PC-9 (cell line): ENCODE data around the gene ZNF30. TPM values are rescaled to one million over a fixed set of nuclear protein-coding genes. Genes with fewer than 3 reads are reported as not detected.
A peak's percentile ranks its signal among the peaks of the same experiment; 100 is the strongest.

ENCODE experiments used
- BruUV-seq: library from RNA; stranded (reverse); fragments of 400-500 nt; replicated peaks from 2 replicates; lab custom pipeline; 2021; lab: Mats Ljungman, UMichigan
- CTCF ChIA-PET: fragments of 300-600 bp; sonication (Branson Sonifier 250); formaldehyde crosslinking; loops from one replicate; lab custom pipeline; 2022; ENCODE audit warnings: antibody characterized with exemption; lab: Charles Lee
- POLR2A ChIA-PET: fragments of 300-600 bp; sonication (Branson Sonifier 250); formaldehyde crosslinking; loops from one replicate; lab custom pipeline; 2022; ENCODE audit warnings: antibody characterized with exemption; ENCODE audit not compliant: unreplicated experiment; lab: Charles Lee
- DNase-seq, 2 experiments: peaks; one replicate each; pipeline versions ENCODE4 v3.0.0 to v3.0.0-alpha.2; 2015 to 2022; ENCODE audit warnings: mixed read lengths in 1 of 2
- H2AFZ ChIP-seq: fragments of 200-600 bp; sonication (generic); 2 replicates; pipeline ENCODE4 v1.8.1; 2017; ENCODE audit warnings: antibody characterized with exemption
- H3F3A ChIP-seq: fragments of 200-600 bp; sonication (generic); 2 replicates; pipeline ENCODE4 v1.8.1; 2017; ENCODE audit warnings: antibody characterized with exemption, mild to moderate bottlenecking, low read depth; ENCODE audit not compliant: insufficient read depth
- H3K27ac ChIP-seq: fragments of 200-600 bp; sonication (generic); 2 replicates; pipeline ENCODE4 v1.6.1; 2016; ENCODE audit warnings: mixed run types
- H3K27me3 ChIP-seq: fragments of 200-600 bp; sonication (generic); 2 replicates; pipeline ENCODE4 v1.6.1; 2016; ENCODE audit warnings: low read depth, mixed run types; ENCODE audit not compliant: insufficient read depth
- H3K36me3 ChIP-seq: fragments of 200-600 bp; sonication (generic); 2 replicates; pipeline ENCODE4 v1.6.1; 2016; ENCODE audit warnings: low read depth, mixed run types
- H3K4me1 ChIP-seq: fragments of 200-600 bp; sonication (generic); replicated peaks from 2 replicates; pipeline ENCODE4 v1.6.1; 2016; ENCODE audit warnings: mixed run types; ENCODE audit not compliant: insufficient read depth
- H3K4me2 ChIP-seq: fragments of 200-600 bp; sonication (generic); 2 replicates; pipeline ENCODE4 v1.6.1; 2017; ENCODE audit warnings: mixed run types
- H3K4me3 ChIP-seq: fragments of 200-600 bp; sonication (generic); 2 replicates; pipeline ENCODE4 v1.6.1; 2016; ENCODE audit warnings: mixed run types
- H3K79me2 ChIP-seq: fragments of 200-600 bp; sonication (generic); 2 replicates; pipeline ENCODE4 v1.6.1; 2017; ENCODE audit warnings: low read depth, mixed run types
- H3K9me2 ChIP-seq: fragments of 200-600 bp; sonication (generic); 2 replicates; pipeline ENCODE4 v1.8.1; 2017; ENCODE audit warnings: mild to moderate bottlenecking; ENCODE audit not compliant: insufficient read depth
- H3K9me3 ChIP-seq: fragments of 200-600 bp; sonication (generic); 2 replicates; pipeline ENCODE4 v1.8.1; 2016; ENCODE audit warnings: low read depth; ENCODE audit not compliant: insufficient read depth
- H4K20me1 ChIP-seq: fragments of 200-600 bp; sonication (generic); 2 replicates; pipeline ENCODE4 v1.8.1; 2017; ENCODE audit not compliant: insufficient read depth
- CTCF ChIP-seq: fragments of 200-600 bp; sonication (generic); conservative IDR thresholded peaks from 2 replicates; pipeline ENCODE4 v1.6.1; 2017; ENCODE audit warnings: mixed run types, antibody characterized with exemption, mild to moderate bottlenecking, moderate library complexity
- EZH2 ChIP-seq: fragments of 200-600 bp; sonication (generic); IDR thresholded peaks from 2 replicates; pipeline ENCODE4 v1.8.0; 2017; ENCODE audit warnings: antibody characterized with exemption, low read depth
- intact Hi-C: fragments of 100-400 bp; cut with micrococcal nuclease; formaldehyde crosslinking; loops from one replicate; pipeline ENCODE4 v1.10.0; 2022; ENCODE audit not compliant: unreplicated experiment
- total RNA-seq: library from RNA; stranded (reverse); gene quantifications from 2 replicates; pipeline ENCODE4 v1.2.3, GENCODE V29; 2021

The ZNF30 gene
- total RNA-seq, 1 experiment from 2014 or later, result 1.3 TPM

- no peak overlapping the region for H2AFZ ChIP-seq
- no peak for DNase-seq
- H3K4me1 ChIP-seq, result no peaks in the 10 kb centered on the region
- no peaks in the 10 kb centered on the region for H3K79me2 ChIP-seq
- BruUV-seq, result no TSS peak
- H3K36me3 ChIP-seq, result no peaks in the 10 kb centered on the region
- ChIA-PET CTCF (interaction anchor here (0.6 kb wide), 1 partner anchor 19 kb away, joined by 7 read pairs; no protein-coding TSS in a partner anchor), POLR2A (no interaction called here)
- no peak overlapping the region for H3K27ac ChIP-seq
- no peak overlapping the region for H3K4me3 ChIP-seq
- H3K27me3 ChIP-seq, result peaks cover 30% of the 10 kb centered on the region; the same call in 1 of the 2 replicates
- peaks cover 8% of the 10 kb centered on the region for H3K9me3 ChIP-seq
- no peak for TF ChIP-seq CTCF
- H3K9me2 ChIP-seq, result no peaks in the 10 kb centered on the region
- no peaks in the 10 kb centered on the region for H4K20me1 ChIP-seq
- H3K4me2 ChIP-seq, result no peak overlapping the region
- intact Hi-C loops, result loop anchor here (10.0 kb wide), 1 partner anchor 138 kb away; the partner anchor contains the start of gene FXYD3
- 0 out of 2 replicates have a peak, but pooled peaks cover 3% of the 10 kb centered on the region for H3F3A ChIP-seq
Measured at GRCh38 chr19:34976611-34977010, 49.9 kb downstream of the ZNF30 start.

GRCh38 chr19:34979819-34980640 is 53.3 kb downstream of the ZNF30 start:
- intact Hi-C loops, result loop anchor here (10.0 kb wide), 1 partner anchor 135 kb away; the partner anchor contains the start of gene FXYD3
- Histone ChIP-seq H3K36me3 (no peaks in the 10 kb centered on the region), H3F3A (0 out of 2 replicates have a peak, but pooled peaks cover 8% of the 10 kb centered on the region), H3K79me2 (no peaks in the 10 kb centered on the region), H3K9me3 (peaks cover 8% of the 10 kb centered on the region), H3K27ac (no peak overlapping the region), H3K9me2 (no peaks in the 10 kb centered on the region), H3K4me1 (no peaks in the 10 kb centered on the region), H3K4me2 (no peak overlapping the region), H3K4me3 (no peak overlapping the region), H3K27me3 (peaks cover 28% of the 10 kb centered on the region; the same call in 1 of the 2 replicates), H2AFZ (no peak overlapping the region), H4K20me1 (no peaks in the 10 kb centered on the region)
- ChIA-PET POLR2A (interaction anchor here (0.6 kb wide), 1 partner anchor 13 kb away, joined by 5 read pairs; no protein-coding TSS in a partner anchor), CTCF (no interaction called here)
- TF ChIP-seq CTCF, result no peak
- TF ChIP-seq EZH2, result no peak
- DNase-seq, result no peak
- BruUV-seq, result no TSS peak

DNA sequence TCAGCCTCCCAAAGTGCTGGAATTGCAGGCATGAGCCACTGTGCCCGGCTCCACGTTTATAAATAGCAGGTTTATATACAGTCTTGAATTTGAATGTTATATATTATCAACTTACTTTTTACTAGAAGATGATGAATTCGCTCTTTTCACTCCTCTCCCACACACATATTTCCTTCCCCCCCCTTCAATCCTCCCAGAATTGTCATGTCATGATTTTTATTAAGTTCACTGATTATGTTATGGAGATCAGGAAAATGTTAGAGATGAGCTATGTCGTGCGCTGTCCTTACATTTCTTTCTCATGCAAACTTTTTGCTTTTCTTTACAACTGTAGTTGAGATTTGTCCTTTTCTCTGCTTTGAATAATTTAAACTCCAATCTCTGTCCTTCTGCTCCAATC is 55.6 kb downstream of the ZNF30 start:
- Histone ChIP-seq H3K4me3 (no peak overlapping the region), H3K27me3 (peaks cover 28% of the 10 kb centered on the region; the same call in 1 of the 2 replicates), H2AFZ (0 out of 2 replicates have a peak overlapping the region, but pooled peaks have one; percentile 35), H3F3A (0 out of 2 replicates have a peak, but pooled peaks cover 8% of the 10 kb centered on the region), H3K36me3 (no peaks in the 10 kb centered on the region), H3K79me2 (no peaks in the 10 kb centered on the region), H3K4me1 (no peaks in the 10 kb centered on the region), H4K20me1 (no peaks in the 10 kb centered on the region), H3K9me3 (no peaks in the 10 kb centered on the region), H3K27ac (no peak overlapping the region), H3K4me2 (no peak overlapping the region), H3K9me2 (no peaks in the 10 kb centered on the region)
- no peak for DNase-seq
- ChIA-PET POLR2A (no interaction called here), CTCF (no interaction called here)
- TF ChIP-seq EZH2 (no peak), CTCF (no peak)
- no TSS peak for BruUV-seq
- intact Hi-C loops, result no loop called here
